Stimulated activated CD4-positive, alpha-beta T cell treated with anti-CD3 and anti-CD28 coated beads, Interleukin-12 subunit alpha, Interleukin-12 subunit beta, amount 100 ng/mL, for 48 hours (primary cell): ENCODE results near the gene CPXM1.

Experiments used
- DNase-seq, 3 donors: peaks; one replicate each; pipeline ENCODE4 v3.0.0-alpha.2; 2020; ENCODE audit warnings: low read depth in 2 of 3, low spot score in 1 of 3

The CPXM1 gene

DNA sequence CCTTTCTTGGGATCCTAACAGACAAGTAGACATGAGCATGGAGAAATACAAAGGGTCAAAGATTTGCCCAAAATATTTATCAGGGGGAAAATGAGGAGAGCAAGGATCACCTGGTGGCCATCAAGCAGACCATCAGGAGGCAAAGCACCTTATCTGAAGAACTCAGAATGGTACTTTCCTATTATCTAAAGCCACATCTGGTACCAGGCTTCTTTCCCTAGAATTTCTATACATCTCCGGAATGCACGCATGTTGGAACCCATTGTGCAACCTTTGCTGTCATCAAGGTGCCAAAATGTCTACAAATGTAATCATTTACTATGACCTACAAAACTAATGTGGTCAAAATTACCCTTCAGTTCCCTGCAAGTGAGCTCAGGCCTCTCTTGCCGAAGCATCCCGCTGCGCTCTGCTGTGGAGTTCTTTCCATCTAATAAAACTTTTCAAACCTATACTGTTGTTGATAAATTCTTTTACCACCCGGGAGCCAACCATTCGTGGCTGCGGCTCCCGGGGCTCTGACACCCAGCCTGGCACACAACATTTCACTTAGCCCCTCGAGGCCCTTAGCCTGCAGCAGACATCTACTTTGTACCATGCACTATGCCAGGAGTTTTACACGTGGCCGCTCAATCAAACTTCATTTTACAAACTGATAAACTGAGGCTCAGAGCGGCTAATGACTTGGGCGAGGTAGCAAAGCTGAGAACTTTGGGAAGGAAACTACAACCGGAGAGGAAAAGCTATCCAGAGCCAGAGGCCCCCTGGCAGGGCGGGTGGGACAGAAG is 3.8 kb upstream of the CPXM1 start:
- no peak for DNase-seq

GRCh38 chr20:2801286-2801728 is 880 bp upstream of the CPXM1 start:
- DNase-seq: no peak

DNA sequence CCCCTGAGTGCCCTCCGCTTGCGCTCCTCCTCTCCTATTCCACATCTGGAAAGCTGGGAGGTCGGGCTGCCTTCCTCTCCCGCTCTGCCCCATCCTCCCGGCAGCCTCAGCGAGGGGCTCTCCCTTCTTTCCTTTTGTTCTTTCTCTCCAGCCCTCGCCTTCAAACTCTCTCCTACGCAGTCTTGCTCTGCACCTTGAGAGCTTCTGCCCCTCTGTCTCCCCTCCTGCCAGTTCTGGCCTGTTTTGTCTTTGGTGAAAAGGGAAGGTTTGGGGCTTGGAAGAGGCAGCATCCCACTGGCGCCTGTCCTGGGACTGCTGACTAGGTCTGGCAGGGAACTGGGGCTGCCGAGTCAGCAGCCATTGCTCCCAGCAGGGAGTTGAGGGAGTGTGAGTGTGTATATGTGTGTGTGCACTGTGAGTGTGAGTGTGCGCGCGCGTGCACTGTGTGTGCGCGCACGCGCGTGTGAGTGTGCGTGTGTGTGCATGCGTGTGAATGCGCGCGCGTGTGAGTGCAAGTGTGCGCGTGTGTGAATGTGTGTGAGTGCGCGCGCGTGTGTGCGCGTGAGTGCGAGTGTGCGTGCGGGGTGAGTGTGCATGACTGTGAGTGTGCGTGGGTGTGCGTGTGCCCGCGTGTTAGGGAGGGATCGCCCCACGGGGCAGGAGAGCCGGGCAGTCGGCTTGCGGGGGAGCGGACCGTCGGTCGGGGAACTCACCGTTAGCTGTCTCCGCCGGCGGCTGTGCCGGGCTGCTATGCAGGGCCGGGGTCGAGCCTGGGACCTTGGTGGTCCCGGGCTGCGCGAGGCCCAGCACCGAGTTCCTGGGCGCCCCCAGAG is 523 bp downstream of the CPXM1 start:
- DNase-seq: no peak

GRCh38 chr20:2799271-2799670 is 1.2 kb downstream of the CPXM1 start:
- no peak for DNase-seq

GRCh38 chr20:2798814-2799213 is 1.6 kb downstream of the CPXM1 start:
- no peak for DNase-seq

DNA sequence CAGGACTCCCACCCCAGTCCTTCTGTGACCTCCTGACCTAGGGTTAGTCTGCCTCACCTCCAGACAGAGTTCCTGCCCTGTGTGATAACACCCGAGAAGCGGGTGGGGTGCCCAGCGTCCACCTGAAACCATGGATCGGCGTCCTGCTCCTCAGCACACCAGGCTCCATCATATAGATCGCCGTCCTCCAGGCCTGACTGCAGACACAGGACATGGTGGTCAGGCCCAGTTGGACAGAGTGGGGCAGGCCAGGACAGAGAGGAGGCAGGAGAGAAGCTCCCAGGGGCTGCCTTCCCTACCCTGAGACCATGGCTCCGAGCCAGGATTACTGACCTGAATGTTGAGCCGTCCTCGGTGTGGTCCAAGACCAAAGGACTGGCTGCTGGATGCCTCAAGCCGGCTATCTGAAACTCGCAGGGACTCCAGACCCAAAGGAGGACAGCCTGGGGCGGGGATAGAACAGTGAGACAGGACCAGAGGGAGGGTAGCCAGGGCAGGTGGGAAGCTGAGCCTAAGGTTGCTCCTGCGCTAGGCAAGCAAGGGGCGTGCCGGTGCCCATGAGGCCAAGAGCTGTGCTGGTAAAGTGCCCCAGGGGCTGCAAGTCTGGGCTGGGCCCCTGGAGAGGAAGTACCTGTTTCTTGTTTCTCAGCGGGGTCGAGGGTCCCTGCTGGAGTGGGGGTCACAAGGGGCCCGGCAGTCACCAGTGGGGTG is 2.2 kb downstream of the CPXM1 start:
- no peak for DNase-seq

- DNase-seq: no peak
These were observed 3.1 kb downstream of the CPXM1 start for GRCh38 chr20:2797136-2797983.

DNA sequence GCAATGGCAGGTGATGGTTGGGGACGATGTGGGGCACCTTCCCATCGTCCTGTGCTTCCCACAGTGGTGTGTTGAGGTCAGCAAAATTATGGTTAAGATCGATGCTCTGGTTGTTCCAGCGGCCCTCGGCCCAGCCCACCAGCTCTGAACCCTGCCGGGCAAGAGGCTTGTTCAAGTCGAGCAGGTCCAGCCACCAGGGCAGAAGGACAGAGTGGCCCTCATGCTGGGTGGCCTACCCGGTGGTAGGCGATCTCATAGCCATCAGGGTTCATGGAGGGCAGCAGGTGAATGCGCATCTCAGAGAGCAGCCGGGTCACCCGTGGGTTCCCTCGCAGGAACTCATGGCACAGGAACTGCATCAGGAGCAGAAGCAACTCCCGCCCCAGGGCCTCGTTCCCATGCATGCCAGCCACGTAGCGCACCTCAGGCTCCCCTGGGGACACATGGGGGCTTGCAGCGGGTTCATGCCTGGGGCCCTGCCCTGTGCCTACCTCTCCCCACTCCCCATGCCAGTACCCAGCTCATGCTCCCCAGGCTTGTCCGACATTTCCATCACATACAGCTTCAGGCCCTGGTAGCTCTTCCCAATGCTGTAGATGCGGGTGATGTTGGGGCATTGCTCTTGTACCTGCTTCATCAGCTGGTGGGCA is 4.3 kb downstream of the CPXM1 start:
- DNase-seq: no peak

- DNase-seq: no peak
These were observed 5.0 kb downstream of the CPXM1 start for GRCh38 chr20:2795451-2795850.

GRCh38 chr20:2794866-2795447 is 5.5 kb downstream of the CPXM1 start:
- no peak for DNase-seq

DNA sequence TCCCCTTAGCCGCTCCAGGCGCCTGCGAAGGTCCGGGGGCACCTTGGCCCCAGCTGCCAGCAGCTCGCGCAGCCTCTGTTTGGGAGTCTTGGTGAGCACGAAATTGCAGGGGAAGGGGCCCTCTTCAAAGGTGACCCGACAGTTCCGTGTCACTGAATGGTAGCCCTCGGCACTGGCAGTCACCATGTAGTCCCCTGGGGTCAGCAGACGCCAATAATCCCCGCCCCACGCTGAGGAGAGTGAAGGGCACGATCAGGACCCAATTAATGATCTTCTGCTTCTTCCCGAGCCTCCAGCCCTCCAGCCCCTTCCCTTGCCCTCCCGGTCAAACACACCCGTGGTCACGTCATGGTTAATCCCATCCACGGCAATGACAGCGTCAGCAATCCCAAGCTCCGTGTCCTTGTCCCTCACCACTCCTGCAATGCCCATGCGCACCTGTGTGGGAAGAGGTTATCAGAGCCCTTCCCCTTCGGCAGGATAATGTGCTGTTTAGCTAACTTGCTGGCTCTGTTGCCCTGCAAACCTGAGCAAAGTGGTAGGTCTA is 6.2 kb downstream of the CPXM1 start:
- no peak for DNase-seq

- no peak for DNase-seq
These were observed 7.0 kb downstream of the CPXM1 start for GRCh38 chr20:2793471-2793870.

DNA sequence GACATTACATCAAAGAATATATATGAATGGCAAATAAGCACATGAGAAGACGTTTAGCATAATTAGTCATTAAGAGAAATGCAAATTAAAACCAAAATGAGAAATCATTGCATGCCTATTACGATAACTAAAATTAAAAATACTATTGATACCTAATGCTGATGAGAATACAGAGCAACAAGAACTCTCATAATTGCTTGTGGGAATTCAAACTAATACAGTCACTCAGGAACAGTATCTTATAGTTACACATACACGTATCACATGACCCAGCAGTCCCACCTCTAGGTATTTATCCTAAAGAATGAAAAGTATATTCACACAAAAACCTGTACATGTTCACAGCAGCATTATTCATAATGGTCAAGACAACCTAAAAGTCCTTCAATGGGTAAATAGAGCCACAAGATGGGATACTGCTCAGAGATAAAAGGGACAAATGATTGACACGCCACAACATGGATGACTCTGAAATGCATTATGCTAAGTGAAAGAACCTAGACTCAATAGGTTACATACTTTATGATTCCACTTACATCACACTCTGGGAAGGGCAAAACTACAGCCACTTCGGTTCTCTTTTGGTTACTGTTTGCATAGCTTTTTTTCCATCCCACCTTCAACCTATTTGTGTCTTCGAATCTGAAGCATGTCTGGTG is 16.4 kb downstream of the CPXM1 start:
- no peak for DNase-seq

- DNase-seq: no peak
These were observed 19.5 kb downstream of the CPXM1 start for GRCh38 chr20:2780948-2781347.

DNA sequence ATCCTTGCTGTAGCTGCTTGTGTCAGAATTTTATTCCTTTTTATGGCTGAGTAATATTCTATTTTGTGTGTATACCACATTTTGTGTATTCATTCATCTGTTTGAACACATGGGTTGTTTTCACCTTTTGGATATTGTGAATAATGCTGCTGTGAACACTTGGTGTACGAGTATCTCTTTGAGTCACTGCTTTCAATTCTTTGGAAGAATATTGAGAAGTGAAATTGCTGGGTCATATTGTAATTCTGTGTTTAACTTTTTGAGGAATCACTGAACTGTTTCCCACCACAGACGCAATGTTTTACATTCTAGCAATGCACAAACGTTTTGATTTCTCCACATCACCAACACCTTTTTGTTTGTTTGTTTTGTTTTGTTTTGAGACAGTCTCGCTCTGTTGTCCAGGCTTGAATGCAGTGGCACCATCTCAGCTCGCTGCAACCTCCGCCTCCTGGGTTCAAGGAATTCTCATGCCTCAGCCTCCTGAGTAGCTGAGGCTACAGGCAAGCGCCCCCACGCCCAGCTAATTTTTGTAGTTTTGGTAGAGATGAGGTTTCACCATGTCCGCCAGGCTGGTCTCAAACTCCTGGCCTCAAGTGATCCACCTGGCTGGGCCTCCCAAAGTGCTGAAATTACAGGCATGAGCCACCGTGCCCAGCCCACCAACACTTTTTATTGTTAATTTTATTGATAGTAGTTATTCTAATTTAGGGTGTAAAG is 21.7 kb downstream of the CPXM1 start:
- DNase-seq: no peak

DNA sequence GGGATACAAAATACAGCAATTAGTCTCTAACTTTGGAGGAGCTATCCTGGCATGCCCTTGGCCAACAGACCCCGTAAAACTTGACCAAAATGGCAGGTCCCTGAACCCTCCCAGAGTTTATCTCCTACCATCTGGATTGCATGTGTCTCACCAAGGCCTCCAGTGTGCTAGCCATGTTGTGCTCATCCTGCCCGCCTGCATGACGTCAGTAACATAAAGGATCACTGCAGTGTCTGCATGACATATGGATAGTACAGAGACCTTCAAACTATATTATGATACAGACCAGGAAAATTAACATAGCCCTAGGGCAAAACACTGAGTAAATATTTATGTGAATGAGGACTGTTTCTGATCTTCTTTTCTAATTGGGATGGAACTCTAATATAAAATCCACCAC is 25.3 kb downstream of the CPXM1 start:
- no peak for DNase-seq

- DNase-seq: no peak
These were observed 26.6 kb downstream of the CPXM1 start for GRCh38 chr20:2773812-2774211.

DNA sequence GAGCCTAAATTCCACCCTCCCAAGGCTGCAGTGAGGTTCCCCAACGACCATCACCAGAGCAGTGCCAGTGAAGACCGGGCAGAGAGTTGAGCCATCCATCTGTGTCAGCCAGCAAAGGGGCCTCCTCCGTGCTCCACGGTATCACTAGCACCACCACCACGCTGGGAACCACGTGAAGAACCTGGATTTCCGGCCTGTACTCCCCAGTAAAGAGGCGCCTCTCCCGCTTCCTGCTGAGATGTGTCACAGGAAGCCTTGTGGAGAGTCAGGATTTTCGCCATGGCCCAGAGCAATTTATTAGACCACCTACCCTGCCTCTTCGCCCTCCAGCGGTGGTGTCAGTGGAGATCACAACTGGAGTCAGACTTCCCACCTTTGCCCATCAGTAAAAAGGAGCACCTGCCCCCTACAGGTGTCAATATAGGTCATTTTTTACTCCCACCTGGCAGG is 28.8 kb downstream of the CPXM1 start:
- no peak for DNase-seq
